ENCODE data around the gene SLCO2A1. TPM values are rescaled to one million over a fixed set of nuclear protein-coding genes. Genes with fewer than 3 reads are reported as not detected.

SLCO2A1 gene
- total RNA-seq, 4 donors from 2014 or later = 8.4 to 68.5 (median 22.7) TPM

DNA sequence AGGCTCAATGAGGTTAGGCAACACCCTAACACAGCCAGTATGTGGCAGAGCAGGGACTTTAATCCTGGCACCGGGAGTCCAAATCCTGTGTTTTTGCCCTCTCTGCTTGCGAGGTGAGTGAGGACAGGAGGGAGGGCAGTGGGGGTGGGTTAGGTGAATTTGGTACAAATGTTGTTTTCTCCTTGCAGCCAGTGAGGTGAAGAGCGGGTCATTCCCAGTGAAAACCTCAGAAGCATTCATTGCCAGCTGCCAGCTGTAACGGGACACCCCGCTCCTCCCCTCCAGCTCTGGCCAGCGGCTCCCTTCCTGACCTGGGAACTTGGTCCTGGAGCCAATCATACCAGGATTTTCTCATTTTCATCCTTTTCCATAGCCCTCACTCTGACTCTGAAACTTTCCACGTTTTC, 88.3 kb downstream of the SLCO2A1 start:
- H3K27ac ChIP-seq = no peak overlapping the region
- intact Hi-C loops (cut with DNase I; ENCODE audit: low total_unique reads) = no loop called here

DNA sequence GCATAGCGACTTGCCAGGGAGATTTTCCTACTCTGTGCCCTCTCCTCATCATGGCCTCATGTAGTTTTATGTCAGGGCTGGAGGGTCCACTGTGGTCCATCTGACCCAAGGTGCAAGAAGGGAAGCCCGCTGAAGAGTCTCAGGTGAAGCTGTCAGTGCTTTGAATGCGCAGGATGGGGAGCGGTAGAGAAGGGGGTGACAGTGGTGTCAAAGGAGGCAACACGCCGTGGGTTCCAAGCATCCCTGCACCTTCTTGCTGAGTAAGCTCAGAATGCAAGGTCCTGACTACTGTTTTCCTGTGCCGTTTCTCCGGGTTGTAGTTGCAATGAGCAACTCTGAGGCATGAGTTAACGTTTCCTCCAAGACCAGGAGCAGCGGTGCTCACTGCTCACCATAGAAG, 89.2 kb downstream of the SLCO2A1 start:
- TF ChIP-seq EP300 (IDR thresholded peaks at IDR 0.05; ENCODE audit: low read depth) (no peak), POLR2AphosphoS5 (IDR thresholded peaks at IDR 0.05) (no peak), POLR2A (IDR thresholded peaks at IDR 0.05) (no peak), CTCF (IDR thresholded peaks at IDR 0.05) (no peak)
- Histone ChIP-seq H3K4me3 (no peak overlapping the region), H3K36me3 (no peaks in the 10 kb centered on the region), H3K27ac (no peak overlapping the region), H3K9me3 (no peaks in the 10 kb centered on the region), H3K4me1 (peaks cover 0 to 15% (median 7%) of the 10 kb centered on the region in 4 donors), H3K27me3 (no peaks in the 10 kb centered on the region)
- 80 to 89% methylated on average over 3 to 8 of the region's 10 CpGs for WGBS, 2 donors (ENCODE audit: low coverage in 1 of 2)
- intact Hi-C loops (cut with DNase I; ENCODE audit: low total_unique reads) = no loop called here
- in situ Hi-C loops (cut with MboI; ENCODE audit: low pct_ligation_motif_present in 1 of 4, low pct_unique_long_range_greater_than_20kb in 1 of 4, low sequenced_read_pairs in 3 of 4) = loop anchor here in 2 of 4 donors (25.0 kb wide), 1 partner anchor 1203 kb away; no protein-coding TSS in a partner anchor
- DNase-seq = no peak

More for the DNA sequence above, 88.3 kb downstream of the SLCO2A1 start:
- in situ Hi-C loops (cut with MboI; ENCODE audit: low pct_ligation_motif_present in 1 of 4, low pct_unique_long_range_greater_than_20kb in 1 of 4, low sequenced_read_pairs in 3 of 4) = loop anchor here in 2 of 4 donors (25.0 kb wide), 1 partner anchor 1204 kb away; no protein-coding TSS in a partner anchor
- 67 to 78% methylated on average over 4 to 7 of the region's 7 CpGs for WGBS, 2 donors (ENCODE audit: low coverage in 1 of 2)
- DNase-seq = no peak
- H3K4me3 ChIP-seq = no peak overlapping the region
- TF ChIP-seq POLR2AphosphoS5 (IDR thresholded peaks at IDR 0.05) (no peak), EP300 (IDR thresholded peaks at IDR 0.05; ENCODE audit: low read depth) (no peak), POLR2A (IDR thresholded peaks at IDR 0.05) (no peak), CTCF (IDR thresholded peaks at IDR 0.05) (no peak)
- no peaks in the 10 kb centered on the region for H3K27me3 ChIP-seq
- no peaks in the 10 kb centered on the region for H3K36me3 ChIP-seq
- no peaks in the 10 kb centered on the region for H3K9me3 ChIP-seq
- peaks cover 0 to 15% (median 7%) of the 10 kb centered on the region in 4 donors for H3K4me1 ChIP-seq

- intact Hi-C loops (cut with DNase I; ENCODE audit: low total_unique reads) = no loop called here
- in situ Hi-C loops (cut with MboI; ENCODE audit: low pct_ligation_motif_present in 1 of 4, low pct_unique_long_range_greater_than_20kb in 1 of 4, low sequenced_read_pairs in 3 of 4) = loop anchor here in 2 of 4 donors (25.0 kb wide), 1 partner anchor 1202 kb away; no protein-coding TSS in a partner anchor
Observed at GRCh38 chr3:133939463-133939835, 90.3 kb downstream of the SLCO2A1 start.

More at GRCh38 chr3:133939463-133939835, 90.3 kb downstream of the SLCO2A1 start:
- Histone ChIP-seq H3K4me1 (peaks cover 0 to 16% (median 6%) of the 10 kb centered on the region in 4 donors), H3K9me3 (no peaks in the 10 kb centered on the region), H3K36me3 (no peaks in the 10 kb centered on the region), H3K27me3 (no peaks in the 10 kb centered on the region), H3K4me3 (no peak overlapping the region), H3K27ac (no peak overlapping the region)
- TF ChIP-seq EP300 (IDR thresholded peaks at IDR 0.05; ENCODE audit: low read depth) (no peak), POLR2AphosphoS5 (IDR thresholded peaks at IDR 0.05) (no peak), POLR2A (IDR thresholded peaks at IDR 0.05) (no peak), CTCF (IDR thresholded peaks at IDR 0.05) (no peak)
- DNase-seq = no peak
- WGBS, 2 donors (ENCODE audit: low coverage in 1 of 2) = 73 to 80% methylated on average over 1 of the region's 1 CpG
